ENCODE results near the gene ASPSCR1.

ASPSCR1 gene

GRCh38 chr17:81994593-81995462 is 17.4 kb downstream of the ASPSCR1 start:
- Histone ChIP-seq H3K36me3 (ENCODE audit: control insufficient read depth in 1 of 2, insufficient read depth in 2 of 2, low read depth in 1 of 2, low read length in 2 of 2) (peaks cover 19 to 71% of the 10 kb centered on the region in 2 experiments), H2BK120ac (ENCODE audit: low read depth, low read length) (no peak overlapping the region), H3K79me1 (replicated peaks; ENCODE audit: low read length, poor library complexity, severe bottlenecking) (peaks cover 37% of the 10 kb centered on the region), H3K4me3 (ENCODE audit: insufficient read depth in 1 of 2, low read depth in 1 of 2, low read length in 2 of 2) (peak overlapping the region in 1 of 2 experiments; percentile 2), H3K18ac (ENCODE audit: low read depth in 1 of 2, low read length in 2 of 2) (no peak overlapping the region), H3K4ac (ENCODE audit: low read depth in 1 of 2, low read length in 2 of 2) (no peak overlapping the region), H3K4me2 (ENCODE audit: low read length, poor library complexity, severe bottlenecking) (no peak overlapping the region), H4K91ac (ENCODE audit: low read length) (no peak overlapping the region), H2BK12ac (ENCODE audit: low read length in 2 of 2) (no peak overlapping the region), H4K8ac (ENCODE audit: low read length) (peak overlapping the region; percentile 28), H3K4me1 (ENCODE audit: control insufficient read depth, insufficient read depth, low read depth, low read length) (peaks cover 39% of the 10 kb centered on the region), H3K9ac (ENCODE audit: low read length) (no peak overlapping the region), H2BK15ac (ENCODE audit: low read depth, poor library complexity, severe bottlenecking) (no peak overlapping the region), H2AK5ac (ENCODE audit: low read length, severe bottlenecking) (no peak overlapping the region), H2AFZ (ENCODE audit: low read depth, low read length) (no peak overlapping the region), H3K27me3 (ENCODE audit: control insufficient read depth in 1 of 2, insufficient read depth in 1 of 2, low read length in 2 of 2) (no peaks in the 10 kb centered on the region), H3K9me3 (ENCODE audit: control insufficient read depth, low read length) (no peaks in the 10 kb centered on the region), H2BK5ac (ENCODE audit: low read depth, low read length, poor library complexity, severe bottlenecking) (no peak overlapping the region), H3K23ac (ENCODE audit: low read length in 2 of 2) (no peak overlapping the region), H3K27ac (ENCODE audit: low read length, poor library complexity, severe bottlenecking) (no peak overlapping the region), H3K14ac (ENCODE audit: low read length in 2 of 2) (no peak overlapping the region)
- WGBS = 92% methylated on average over 36 of the region's 39 CpGs
- DNase-seq = no peak

DNA sequence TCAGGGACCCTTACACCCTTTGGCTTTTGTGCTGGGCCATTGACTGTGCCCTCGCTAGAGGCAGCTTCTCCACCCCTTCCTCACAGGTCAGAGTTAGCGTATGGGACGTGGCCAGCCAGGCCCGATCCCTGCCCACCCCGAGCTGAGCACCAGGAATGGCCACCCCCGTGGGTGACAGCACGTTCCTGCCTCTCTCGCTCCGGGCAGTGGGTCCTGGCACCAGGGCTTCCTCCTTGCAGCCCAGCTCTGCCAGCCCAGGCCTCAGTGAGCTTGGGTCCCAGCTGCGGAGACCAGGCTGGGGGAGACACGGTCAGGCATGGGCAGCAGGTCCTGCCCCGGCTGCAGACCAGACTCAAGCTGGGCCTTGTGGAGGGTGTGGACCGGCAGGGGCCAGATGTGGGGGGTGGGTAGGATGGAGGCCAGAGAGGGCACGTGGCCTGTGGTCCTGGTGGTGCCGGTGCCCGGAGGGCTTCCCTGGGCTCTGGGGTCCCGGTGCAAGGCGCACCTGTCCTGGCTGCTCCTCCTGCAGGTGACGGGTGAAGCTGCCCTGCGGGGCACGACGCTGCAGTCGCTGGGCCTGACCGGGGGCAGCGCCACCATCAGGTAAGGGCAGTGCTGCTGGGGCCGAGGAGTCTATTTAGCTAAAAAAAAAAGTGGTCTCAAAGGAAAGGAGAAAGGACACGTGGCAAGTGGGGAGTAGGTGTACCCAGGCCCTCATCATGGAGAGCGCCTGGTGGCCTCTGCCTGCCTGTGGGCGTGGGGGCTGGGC is 18.2 kb downstream of the ASPSCR1 start:
- Histone ChIP-seq H3K27ac (ENCODE audit: low read length, poor library complexity, severe bottlenecking) (no peak overlapping the region), H3K4me2 (ENCODE audit: low read length, poor library complexity, severe bottlenecking) (no peak overlapping the region), H3K23ac (ENCODE audit: low read length in 2 of 2) (no peak overlapping the region), H3K14ac (ENCODE audit: low read length in 2 of 2) (no peak overlapping the region), H3K4me3 (ENCODE audit: insufficient read depth in 1 of 2, low read depth in 1 of 2, low read length in 2 of 2) (no peak overlapping the region), H4K8ac (ENCODE audit: low read length) (no peak overlapping the region), H2BK12ac (ENCODE audit: low read length in 2 of 2) (no peak overlapping the region), H3K36me3 (ENCODE audit: control insufficient read depth in 1 of 2, insufficient read depth in 2 of 2, low read depth in 1 of 2, low read length in 2 of 2) (peaks cover 16 to 69% of the 10 kb centered on the region in 2 experiments), H2BK5ac (ENCODE audit: low read depth, low read length, poor library complexity, severe bottlenecking) (no peak overlapping the region), H3K79me1 (replicated peaks; ENCODE audit: low read length, poor library complexity, severe bottlenecking) (peaks cover 35% of the 10 kb centered on the region), H3K4ac (ENCODE audit: low read depth in 1 of 2, low read length in 2 of 2) (no peak overlapping the region), H3K9me3 (ENCODE audit: control insufficient read depth, low read length) (no peaks in the 10 kb centered on the region), H3K9ac (ENCODE audit: low read length) (no peak overlapping the region), H2AFZ (ENCODE audit: low read depth, low read length) (no peak overlapping the region), H2BK120ac (ENCODE audit: low read depth, low read length) (no peak overlapping the region), H3K18ac (ENCODE audit: low read depth in 1 of 2, low read length in 2 of 2) (no peak overlapping the region), H3K27me3 (ENCODE audit: control insufficient read depth in 1 of 2, insufficient read depth in 1 of 2, low read length in 2 of 2) (no peaks in the 10 kb centered on the region), H2AK5ac (ENCODE audit: low read length, severe bottlenecking) (no peak overlapping the region), H3K4me1 (ENCODE audit: control insufficient read depth, insufficient read depth, low read depth, low read length) (peaks cover 40% of the 10 kb centered on the region), H2BK15ac (ENCODE audit: low read depth, poor library complexity, severe bottlenecking) (no peak overlapping the region), H4K91ac (ENCODE audit: low read length) (peak overlapping the region; percentile 45)
- WGBS = 95% methylated on average over 29 of the region's 29 CpGs
- no peak for DNase-seq

- no peak overlapping the region for H2BK120ac ChIP-seq (ENCODE audit: low read depth, low read length)
- no peak overlapping the region for H2BK12ac ChIP-seq (ENCODE audit: low read length in 2 of 2)
- WGBS = 98% methylated on average over 28 of the region's 28 CpGs
- H3K4me2 ChIP-seq (ENCODE audit: low read length, poor library complexity, severe bottlenecking) = no peak overlapping the region
- H3K9ac ChIP-seq (ENCODE audit: low read length) = no peak overlapping the region
- no peak overlapping the region for H2BK5ac ChIP-seq (ENCODE audit: low read depth, low read length, poor library complexity, severe bottlenecking)
- H3K36me3 ChIP-seq (ENCODE audit: control insufficient read depth in 1 of 2, insufficient read depth in 2 of 2, low read depth in 1 of 2, low read length in 2 of 2) = peaks cover 16 to 69% of the 10 kb centered on the region in 2 experiments
- H2AFZ ChIP-seq (ENCODE audit: low read depth, low read length) = no peak overlapping the region
- H3K23ac ChIP-seq (ENCODE audit: low read length in 2 of 2) = no peak overlapping the region
- H3K4me3 ChIP-seq (ENCODE audit: insufficient read depth in 1 of 2, low read depth in 1 of 2, low read length in 2 of 2) = no peak overlapping the region
- H3K27ac ChIP-seq (ENCODE audit: low read length, poor library complexity, severe bottlenecking) = no peak overlapping the region
- H3K4me1 ChIP-seq (ENCODE audit: control insufficient read depth, insufficient read depth, low read depth, low read length) = peaks cover 41% of the 10 kb centered on the region
- peaks cover 37% of the 10 kb centered on the region for H3K79me1 ChIP-seq (replicated peaks; ENCODE audit: low read length, poor library complexity, severe bottlenecking)
- H3K14ac ChIP-seq (ENCODE audit: low read length in 2 of 2) = no peak overlapping the region
- H2AK5ac ChIP-seq (ENCODE audit: low read length, severe bottlenecking) = no peak overlapping the region
- DNase-seq = no peak
- H3K9me3 ChIP-seq (ENCODE audit: control insufficient read depth, low read length) = no peaks in the 10 kb centered on the region
- H3K4ac ChIP-seq (ENCODE audit: low read depth in 1 of 2, low read length in 2 of 2) = no peak overlapping the region
- H4K8ac ChIP-seq (ENCODE audit: low read length) = no peak overlapping the region
- H3K18ac ChIP-seq (ENCODE audit: low read depth in 1 of 2, low read length in 2 of 2) = no peak overlapping the region
- no peak overlapping the region for H4K91ac ChIP-seq (ENCODE audit: low read length)
- no peak overlapping the region for H2BK15ac ChIP-seq (ENCODE audit: low read depth, poor library complexity, severe bottlenecking)
- no peaks in the 10 kb centered on the region for H3K27me3 ChIP-seq (ENCODE audit: control insufficient read depth in 1 of 2, insufficient read depth in 1 of 2, low read length in 2 of 2)
Observed at GRCh38 chr17:81996232-81996756, 18.9 kb downstream of the ASPSCR1 start.

All from mesenchymal stem cell (in vitro differentiated cells and primary cell).